GM21447 (cell line): Measurements from ENCODE around the gene ACTR8.
"Not testable (repeated sequence)": the region's sequence is repeated elsewhere in the genome, so short reads cannot be mapped to it uniquely, and the experiment has no call there.

Experiments
- ATAC-seq: cut with Tn5 transposase; IDR thresholded peaks from one replicate; pipeline ENCODE4 v1.9.1; 2021; ENCODE audit not compliant: unreplicated experiment

ACTR8 gene

DNA sequence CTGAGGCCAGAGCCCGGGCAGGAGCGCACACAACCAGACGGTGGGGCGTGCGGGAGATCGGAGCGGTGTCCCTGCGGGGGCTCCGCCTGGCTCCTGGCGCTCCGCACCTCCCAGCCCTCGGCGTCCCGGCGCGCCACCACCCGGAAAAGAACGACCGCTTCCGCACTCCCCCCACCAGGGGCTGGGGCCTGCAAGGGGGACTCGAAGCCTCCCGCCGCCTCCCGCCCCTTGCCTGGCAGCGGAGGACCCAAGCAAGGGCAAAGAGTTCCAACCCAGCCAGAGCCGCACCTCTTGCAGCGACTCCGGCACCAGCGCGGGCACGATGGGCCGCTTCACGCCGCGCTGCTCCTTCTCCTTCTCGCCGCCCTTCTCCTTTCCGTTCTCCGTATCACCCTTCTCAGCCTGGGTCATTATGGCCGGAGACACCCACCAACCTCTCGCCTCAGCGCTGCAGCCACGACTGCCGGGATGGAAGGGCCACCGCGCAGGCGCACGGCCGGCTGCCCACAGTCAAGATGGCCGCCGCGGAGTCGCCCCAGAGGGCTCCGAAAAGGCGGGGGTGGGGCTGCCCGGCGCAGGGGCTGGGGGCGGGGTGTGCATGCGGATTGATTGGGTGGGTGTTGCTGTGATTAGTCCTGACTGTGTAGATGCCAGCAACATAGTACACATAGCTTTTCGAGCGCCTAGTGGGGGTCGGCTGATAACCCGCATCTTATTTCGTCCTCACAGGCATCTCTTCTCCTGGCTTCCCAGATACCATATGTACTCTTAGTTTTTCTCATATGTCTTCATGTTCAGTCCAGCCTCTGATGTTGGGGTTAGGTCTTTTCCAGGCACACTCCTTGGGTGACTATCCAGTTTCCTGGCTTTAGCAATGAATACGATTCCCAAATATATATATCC lies at the start of gene ACTR8:
Gene ACTR8, minus strand, starts transcription at position 462 of the 903 bp plus-strand sequence. Its CDS starts 51 bp downstream, at position 411.
- peak; percentile 77 for ATAC-seq

DNA sequence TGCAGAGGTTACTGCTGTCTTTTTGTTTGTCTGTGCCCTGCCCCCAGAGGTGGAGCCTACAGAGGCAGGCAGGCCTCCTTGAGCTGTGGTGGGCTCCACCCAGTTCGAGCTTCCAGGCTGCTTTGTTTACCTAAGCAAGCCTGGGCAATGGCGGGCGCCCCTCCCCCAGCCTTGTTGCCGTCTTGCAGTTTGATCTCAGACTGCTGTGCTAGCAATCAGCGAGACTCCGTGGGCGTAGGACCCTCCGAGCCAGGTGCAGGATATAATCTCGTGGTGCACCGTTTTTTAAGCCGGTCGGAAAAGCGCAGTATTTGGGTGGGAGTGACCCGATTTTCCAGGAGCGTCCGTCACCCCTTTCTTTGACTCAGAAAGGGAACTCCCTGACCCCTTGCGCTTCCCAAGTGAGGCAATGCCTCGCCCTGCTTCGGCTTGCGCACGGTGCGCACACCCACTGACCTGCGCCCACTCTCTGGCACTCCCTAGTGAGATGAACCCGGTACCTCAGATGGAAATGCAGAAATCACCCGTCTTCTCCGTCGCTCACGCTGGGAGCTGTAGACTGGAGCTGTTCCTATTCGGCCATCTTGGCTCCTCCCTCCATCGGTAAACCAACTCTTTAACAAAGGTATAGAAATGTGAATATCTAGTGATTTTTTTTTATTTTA lies 45.4 kb upstream of the ACTR8 start:
- ATAC-seq = not testable (repeated sequence)

- ATAC-seq = no peak
Observed at GRCh38 chr3:53921296-53921695, 39.3 kb upstream of the ACTR8 start.

DNA sequence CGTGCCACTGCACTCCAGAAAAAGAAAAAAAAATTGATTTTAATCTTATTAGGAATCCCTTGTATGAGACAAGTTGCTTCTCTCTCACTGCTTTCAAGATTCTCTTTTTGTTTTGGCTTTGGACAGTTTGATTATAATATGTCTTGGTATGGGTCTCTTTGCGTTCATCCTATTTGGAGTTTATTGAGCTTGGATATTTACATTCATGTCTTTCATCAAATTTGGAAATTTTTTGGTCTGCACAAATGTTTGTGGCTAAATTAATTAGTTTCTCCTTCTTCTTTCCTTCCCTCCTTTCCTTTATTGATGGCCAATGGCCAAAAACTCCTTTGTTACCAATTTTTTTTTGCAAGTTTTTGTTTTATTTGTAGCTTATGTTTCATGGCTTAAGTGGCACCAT lies 37.8 kb upstream of the ACTR8 start:
- no peak for ATAC-seq

- ATAC-seq = no peak
Observed at GRCh38 chr3:53913401-53913800, 31.4 kb upstream of the ACTR8 start.

GRCh38 chr3:53902711-53903110 lies 20.8 kb upstream of the ACTR8 start:
- ATAC-seq = no peak

DNA sequence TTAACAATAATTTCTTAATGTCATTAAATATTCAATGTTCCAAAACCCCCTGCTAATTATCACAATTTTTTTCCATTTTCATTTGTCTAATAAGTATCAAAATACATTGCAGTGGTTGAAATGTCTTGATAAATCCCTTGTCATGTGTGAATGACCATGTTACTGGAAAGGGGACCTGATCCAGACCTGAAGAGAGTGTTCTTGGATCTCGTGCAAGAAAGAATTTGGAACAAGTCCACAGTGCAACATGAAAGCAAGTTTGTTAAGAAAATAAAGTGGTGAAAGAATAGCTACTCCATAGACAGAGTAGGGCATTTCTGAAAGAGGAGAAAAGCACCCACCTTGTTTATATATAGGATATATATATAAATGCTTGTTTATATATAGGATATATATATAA lies 20.1 kb upstream of the ACTR8 start:
- ATAC-seq = no peak

DNA sequence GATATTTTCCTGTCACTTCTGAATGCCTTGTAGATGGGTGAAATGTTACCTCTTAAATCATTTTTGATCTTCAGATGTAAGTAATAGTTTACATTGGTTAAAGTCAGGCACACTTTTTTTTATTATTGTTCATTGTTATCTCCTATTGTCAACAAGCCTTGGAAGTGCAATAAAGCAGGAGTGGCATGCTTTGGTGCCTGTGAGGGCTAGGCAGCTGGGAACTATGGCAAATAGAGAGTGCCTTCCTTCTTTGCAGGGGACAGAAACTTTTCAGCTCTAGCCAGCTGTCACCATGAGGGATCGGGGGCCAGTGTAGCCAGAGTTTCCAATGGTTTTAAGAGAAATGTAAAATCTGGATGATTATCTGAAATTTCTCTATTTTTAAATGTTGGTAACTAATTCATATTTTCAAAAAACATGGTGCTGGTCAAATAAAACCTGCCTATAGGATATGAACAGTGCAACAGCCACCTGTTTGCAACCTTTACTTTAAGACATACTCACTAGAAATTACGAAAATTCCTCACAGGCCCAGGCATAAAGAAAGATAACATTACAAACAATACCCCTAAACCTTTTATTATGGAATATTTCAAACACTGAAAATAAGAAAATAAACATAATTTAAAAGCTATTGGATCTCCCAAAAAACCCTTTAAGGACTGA lies 18.8 kb upstream of the ACTR8 start:
- no peak for ATAC-seq

- ATAC-seq = no peak
Observed at GRCh38 chr3:53899750-53900149, 17.8 kb upstream of the ACTR8 start.

- no peak for ATAC-seq
Observed at GRCh38 chr3:53892286-53892637, 10.3 kb upstream of the ACTR8 start.

DNA sequence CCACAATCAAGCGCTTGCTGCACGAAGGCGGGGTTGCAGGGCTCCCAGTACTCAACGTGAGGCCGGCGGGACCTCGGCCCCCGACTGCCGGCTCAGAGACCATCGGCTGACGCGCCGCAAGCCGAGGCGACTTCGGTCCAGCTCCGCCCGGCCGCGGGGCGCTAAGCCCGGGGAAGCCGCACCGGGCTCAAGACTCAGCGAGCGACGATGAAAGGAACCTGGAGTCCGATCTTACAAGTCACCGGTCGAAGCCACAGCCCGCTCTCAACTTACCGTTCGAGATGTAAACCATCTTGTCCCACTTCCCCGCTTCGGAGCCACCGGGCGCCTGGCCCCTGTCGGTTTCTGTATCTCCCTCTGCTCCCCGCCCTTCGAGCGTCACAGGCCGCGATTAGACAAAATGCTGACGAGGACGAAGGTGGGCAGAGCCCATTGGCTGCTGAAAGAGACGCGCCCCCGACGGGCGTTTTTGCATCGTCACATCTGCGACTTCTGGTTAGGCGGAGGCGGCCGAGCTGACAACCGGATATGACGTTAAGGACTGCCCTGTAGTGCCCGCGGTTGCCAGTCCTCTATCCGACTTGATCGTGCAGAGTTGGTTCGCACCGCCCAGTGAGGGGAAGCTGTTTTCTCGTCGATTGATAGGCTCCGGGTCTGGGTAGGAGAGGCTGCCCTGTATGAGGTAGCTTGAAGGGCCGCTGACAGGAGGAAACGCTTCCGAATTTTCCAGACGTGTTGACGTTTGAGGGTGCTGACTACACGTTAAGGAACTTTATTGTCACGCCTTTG lies 9.7 kb upstream of the ACTR8 start, which contains the start of gene SELENOK:
Gene SELENOK, minus strand, starts transcription at position 363 of the 789 bp plus-strand sequence.
- ATAC-seq = peak; percentile 96

DNA sequence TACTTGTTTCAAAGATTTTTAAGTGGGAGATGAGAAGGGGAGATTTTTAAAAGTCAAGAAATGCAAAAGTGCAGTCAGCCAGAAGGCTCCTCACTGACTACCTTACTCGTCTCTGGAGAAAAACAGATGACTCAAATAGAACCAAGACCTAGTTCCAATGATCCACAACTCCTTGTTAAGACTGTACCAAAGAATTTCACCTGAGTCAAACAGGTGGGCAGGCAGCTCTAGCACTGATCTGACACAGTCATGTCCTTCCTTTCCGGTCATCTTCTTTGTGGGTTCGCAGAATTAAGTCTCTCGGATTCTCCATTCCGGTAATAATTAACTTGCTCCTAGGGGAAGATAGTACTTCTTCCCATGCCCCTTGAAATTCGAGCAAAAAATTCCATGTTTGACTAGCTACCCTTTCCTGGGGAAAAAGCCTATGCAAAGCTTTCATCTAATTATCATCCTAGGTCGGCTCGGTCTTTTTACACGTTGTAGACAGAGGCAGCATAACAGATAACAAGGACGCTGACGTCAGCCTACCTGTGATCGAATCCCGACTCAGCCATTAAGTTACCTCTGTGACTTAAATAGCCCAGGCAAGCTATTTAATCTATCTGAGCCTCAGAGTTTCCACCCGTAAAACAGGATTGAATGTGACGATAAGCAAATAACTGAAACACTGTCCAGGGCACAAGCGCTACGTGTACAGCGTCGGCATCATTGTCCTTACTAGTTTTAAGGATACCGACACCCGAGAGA lies 8.9 kb upstream of the ACTR8 start:
- ATAC-seq = peak; percentile 4

- no peak for ATAC-seq
Observed at GRCh38 chr3:53888232-53888631, 6.3 kb upstream of the ACTR8 start.

DNA sequence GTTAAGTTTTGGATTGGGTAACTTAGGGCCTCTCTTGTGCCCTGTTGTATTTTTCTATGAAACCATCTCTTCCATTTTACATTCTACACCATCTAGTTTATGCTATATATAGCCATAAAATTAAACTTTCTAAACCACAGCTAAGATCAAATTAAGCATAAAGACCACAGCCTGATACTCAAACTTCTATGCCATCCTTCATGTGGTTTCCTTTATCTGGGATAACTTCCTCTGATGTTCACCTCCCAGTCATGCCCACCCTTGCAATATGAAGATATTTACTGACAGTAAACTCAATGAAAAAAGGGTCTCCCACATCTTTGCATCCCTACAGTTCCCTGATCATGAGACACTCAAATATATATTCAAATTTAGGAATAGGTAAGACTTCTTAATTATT lies 5.5 kb upstream of the ACTR8 start:
- no peak for ATAC-seq

- ATAC-seq = no peak
Observed at GRCh38 chr3:53885239-53885638, 3.3 kb upstream of the ACTR8 start.

GRCh38 chr3:53884623-53885022 lies 2.7 kb upstream of the ACTR8 start:
- no peak for ATAC-seq

DNA sequence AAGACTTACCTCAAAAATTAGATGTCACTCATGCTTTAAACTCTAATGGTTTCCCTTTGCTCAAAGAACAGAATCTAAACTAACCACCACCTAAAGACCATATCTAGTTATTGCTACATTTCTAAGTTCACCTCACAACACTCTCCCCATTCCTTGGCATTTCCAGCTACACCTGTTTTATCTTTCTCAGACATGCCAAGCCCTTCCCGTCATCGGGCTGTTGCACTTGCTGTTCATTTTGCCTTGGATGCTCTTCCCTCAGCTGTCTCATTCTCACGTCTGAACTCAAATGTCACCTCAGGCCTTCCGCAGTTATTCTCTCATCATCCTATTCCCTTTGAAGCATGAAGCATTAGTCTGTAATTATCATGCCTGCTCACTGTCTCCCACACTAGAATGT lies 1.1 kb upstream of the ACTR8 start:
- ATAC-seq = no peak

DNA sequence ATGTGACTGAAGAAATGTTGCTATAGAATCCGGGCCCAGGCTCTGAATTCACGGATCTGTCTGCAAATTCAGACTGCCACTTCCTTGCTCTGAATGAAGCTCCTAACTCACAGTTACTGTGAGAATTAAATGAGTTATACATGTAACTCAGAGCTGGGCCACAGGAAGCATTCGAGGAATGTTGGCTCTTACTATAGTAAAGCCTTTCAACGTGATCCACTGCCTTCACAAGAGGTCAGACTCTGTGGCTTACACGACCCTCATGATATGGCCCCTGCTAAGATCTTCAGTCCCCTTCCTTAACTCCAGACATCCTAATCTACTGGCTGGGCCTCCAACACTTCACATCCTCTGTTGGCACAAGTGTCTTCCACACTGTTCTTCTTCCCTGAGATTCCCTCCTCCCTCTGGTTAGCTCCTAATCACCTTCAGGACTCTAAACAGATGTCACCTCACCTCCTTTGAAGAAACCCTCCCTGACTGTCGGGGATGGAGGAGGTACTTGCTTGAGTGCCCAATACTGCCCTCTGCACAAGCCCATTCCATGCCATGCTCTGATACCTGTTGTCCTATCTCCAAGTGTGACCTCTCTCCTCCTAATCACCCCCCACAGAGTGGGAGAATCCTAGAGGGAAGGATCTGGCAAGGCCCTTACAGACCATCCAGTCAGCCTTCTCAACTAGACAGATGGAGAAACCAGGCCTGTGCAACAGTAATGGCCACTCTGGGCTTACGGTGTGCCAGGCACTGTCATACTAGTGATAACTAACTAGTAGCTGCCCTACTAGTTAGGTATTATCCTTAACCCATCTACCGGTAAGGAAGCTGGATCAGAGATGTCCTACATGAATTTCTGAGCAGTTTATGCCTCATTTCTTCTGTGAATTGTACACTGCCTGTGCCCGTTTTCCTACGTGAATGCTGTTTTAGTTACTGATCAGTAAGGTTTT lies 1.3 kb downstream of the ACTR8 start:
- ATAC-seq = no peak
